Measurements from ENCODE around the gene GDPGP1.
A peak's percentile ranks its signal among the peaks of the same experiment; 100 is the strongest.
"Not testable (repeated sequence)": the region's sequence is repeated elsewhere in the genome, so short reads cannot be mapped to it uniquely, and the experiment has no call there.

Gene GDPGP1

DNA sequence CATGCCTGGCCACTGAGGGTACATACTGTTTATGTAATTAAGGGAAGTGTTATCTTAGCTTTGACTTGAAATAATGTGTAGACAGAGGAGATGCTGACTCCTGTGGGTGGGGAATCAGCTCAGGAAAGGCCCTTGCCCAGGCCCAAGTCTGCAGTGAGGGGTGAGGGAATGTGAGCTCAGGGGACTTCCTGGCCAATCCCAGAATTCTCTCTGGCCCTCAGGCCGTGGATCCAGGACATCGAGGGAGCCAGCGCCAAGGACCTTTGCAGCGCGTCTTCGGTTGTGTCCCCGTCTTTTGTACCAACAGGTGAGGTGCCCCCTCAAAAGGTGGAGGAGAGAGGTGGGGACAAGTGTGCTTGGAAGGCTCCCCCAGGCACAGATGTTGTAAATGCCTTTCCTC, 6.7 kb upstream of the GDPGP1 start:
- DNase-seq: no peak

DNA sequence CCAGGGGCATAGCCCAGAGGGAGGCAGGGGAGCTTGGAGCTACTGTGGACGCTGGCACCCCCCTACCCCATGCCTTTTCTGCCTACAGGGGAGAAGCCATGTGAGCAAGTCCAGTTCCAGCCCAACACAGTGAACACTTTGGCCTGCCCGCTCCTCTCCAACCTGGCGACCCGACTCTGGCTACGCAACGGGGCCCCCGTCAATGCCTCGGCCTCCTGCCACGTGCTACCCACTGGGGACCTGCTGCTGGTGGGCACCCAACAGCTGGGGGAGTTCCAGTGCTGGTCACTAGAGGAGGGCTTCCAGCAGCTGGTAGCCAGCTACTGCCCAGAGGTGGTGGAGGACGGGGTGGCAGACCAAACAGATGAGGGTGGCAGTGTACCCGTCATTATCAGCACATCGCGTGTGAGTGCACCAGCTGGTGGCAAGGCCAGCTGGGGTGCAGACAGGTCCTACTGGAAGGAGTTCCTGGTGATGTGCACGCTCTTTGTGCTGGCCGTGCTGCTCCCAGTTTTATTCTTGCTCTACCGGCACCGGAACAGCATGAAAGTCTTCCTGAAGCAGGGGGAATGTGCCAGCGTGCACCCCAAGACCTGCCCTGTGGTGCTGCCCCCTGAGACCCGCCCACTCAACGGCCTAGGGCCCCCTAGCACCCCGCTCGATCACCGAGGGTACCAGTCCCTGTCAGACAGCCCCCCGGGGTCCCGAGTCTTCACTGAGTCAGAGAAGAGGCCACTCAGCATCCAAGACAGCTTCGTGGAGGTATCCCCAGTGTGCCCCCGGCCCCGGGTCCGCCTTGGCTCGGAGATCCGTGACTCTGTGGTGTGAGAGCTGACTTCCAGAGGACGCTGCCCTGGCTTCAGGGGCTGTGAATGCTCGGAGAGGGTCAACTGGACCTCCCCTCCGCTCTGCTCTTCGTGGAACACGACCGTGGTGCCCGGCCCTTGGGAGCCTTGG, 5.9 kb upstream of the GDPGP1 start:
- DNase-seq: no peak

DNA sequence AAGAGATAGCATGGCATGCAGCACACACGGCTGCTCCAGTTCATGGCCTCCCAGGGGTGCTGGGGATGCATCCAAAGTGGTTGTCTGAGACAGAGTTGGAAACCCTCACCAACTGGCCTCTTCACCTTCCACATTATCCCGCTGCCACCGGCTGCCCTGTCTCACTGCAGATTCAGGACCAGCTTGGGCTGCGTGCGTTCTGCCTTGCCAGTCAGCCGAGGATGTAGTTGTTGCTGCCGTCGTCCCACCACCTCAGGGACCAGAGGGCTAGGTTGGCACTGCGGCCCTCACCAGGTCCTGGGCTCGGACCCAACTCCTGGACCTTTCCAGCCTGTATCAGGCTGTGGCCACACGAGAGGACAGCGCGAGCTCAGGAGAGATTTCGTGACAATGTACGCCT, 5.0 kb upstream of the GDPGP1 start:
- DNase-seq: no peak

DNA sequence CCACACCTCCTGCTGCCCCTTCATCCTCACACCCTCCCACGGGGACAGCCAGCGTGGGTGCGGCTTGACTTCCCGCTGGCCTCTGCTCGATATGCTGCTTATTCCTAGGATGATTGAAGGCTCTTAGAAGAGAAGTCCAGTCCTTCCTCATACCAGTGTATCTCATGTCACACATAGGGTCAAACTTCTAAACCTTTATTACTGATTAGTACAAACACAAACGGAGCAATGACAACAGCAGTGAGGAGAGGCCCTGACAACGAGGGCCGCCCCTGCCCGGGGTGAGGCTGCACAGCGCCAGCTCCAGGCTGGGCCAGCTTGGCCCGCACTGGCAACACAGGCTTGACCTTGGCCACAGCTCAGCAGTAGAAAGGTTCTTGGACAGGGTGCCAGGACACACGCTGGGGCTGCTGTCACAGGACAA, 3.9 kb upstream of the GDPGP1 start:
- DNase-seq: no peak

DNA sequence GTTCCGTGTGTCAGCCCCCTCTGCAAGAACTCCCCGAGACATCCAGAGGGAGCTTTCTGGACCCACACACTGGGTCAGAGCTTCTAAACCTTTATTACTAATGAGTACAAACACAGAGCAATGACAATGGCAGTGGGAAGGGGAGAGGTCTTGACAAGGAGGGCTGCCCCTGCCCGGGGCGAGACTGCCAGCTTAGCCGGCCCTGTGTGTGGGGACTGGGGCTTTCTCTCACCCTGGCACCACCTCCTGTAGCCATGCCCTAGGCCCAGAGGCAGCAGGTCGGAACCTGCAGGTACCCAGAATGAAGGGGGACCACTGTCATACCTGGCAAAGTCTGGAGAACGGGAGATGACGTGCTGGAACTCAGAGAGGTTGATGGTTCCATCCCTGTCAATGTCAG, 3.4 kb upstream of the GDPGP1 start:
- DNase-seq: no peak

DNA sequence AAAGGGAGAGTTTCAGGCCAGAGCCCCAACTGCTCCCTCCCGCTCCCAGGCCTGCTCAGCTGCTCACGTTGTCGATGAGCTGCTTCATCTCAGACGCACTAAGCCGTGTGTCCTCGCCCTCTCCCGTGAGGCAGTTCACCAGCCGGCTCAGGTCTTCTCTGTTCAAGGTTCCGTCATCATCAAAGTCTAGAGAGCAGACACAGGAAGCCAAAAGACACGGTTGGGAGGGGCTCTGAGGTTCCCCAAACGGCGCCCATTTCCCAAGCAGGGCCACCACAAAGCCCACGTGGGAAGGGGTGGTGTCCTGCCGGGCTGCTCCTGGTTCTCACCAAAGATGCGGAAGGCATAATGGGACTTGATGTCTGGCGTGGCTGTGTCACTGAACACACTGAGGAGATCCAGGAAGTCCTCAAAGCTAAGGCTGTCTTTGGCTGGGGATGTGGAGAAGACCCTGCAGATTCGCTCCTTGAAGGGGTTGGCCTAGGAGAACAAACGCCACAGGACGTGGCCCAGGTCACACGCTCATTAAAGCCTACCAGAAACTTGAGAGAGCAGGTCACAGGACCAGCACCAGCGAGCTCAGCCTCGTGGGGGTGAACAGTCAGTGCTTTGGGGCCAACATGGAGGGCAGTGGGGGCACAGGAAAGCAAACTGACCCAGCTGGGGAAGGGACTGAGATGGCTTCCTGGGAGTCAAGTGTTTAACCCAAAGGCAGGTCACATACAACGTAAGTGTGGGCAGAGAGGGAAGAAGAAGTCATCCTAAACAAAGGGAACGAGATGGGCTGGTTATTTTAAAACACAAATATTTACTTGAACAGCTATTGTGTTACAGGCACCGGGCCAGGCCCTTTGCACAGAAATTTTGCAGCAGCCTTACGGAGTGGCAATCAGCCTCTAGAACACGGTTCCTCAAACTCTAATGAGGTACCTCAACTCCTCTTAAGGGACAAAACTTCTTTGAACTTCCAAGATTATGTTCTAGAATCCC, 2.7 kb upstream of the GDPGP1 start:
- DNase-seq: no peak

DNA sequence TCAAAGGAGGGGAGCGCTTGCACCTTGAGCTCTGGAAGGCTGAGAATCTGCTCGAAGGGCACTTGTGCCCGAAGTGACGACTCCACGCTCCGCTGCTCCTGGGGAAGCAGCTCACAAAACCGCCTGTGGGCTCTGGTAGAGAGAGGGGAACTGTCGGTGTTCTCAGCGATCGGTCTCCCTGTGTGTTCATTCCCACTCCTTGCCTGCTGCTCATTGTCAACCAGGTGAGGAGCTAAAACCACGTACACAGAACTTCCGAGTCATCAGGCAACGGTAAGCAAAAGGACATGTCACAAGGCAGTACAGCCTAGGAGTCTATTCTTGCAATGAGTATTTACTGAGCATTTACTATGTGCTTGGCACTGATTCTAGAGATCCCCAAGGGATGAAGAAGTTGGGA, 1.8 kb upstream of the GDPGP1 start:
- no peak for DNase-seq

DNA sequence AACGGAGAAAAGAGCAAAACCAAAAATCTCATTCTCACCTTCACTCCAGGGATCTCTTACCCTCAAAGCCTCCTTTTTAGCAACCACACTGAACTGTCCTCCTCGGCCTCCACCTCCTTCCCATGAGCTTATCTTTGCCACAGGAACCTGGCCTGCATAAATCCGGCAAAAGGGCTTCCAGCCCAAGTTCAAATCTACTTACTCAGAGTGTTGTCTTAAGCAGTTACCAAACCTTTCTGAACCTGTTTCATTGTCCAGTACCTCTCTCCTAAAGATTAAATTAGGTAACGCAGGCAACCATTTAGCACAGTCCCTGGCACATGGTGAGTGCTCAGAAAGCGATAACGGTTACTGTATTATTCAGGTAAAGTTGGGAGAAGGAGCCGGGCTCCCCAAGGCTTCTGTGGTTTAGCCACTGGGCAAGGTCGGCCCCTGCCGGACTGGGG, 1.0 kb upstream of the GDPGP1 start:
- DNase-seq: no peak

DNA sequence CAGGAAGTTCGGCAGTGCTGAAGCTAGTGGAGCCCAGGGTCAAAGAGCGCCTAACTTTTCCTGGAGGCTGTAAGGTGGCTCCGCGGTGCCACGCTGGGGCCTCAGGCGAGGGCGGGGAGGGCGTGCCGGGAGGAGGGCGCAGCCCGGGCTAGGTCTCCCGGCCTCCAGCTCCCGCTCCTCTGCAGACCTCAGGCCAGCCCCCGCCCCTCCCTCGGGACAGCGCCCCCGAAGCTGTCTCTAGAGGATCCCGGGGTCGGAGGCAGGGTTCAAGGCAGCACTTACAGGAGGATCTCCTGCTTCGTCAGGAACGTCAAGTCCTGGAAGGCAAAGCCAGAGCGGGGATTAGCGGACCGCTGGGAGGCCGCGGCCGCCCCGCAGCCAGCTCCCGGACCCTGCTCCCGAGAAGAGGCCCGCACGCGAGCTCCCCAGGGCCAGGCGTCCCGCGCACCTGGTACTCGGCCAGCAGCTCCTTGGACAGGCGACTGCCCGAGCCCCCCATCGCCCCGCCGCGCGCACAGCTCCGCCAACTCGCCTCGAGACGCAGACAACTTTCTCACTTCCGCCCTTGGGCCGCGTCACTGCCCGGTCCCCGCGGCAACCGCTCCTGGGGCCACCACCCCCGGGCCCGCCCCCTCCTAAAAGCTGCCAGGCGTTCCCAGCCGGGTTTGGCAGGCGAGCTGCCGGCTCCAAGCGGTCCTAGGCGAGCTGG, 468 bp upstream of the GDPGP1 start, which contains the start of gene CIB1:
CIB1 (minus strand) TSS at position 555 of the 709 bp plus-strand sequence; CDS start at position 499, 56 bp downstream.
- DNase-seq: peak; percentile 99

DNA sequence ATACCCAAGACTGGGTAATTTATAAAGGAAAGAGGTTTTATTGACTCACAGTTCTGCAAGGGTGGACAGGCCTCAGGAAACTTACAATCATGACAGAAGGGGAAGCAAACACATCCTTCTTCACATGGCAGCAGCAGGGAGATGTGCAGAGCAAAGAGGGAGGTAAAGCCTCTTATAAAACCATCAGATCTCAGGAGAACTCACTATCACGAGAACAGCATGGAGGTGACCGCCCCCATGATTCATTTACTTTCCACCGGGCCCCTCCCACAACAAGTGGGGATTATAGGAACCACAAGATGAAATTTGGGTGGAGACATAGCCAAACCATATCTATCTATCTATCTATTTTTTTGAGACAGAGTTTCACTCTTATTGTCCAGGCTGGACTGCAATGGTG, 5.4 kb downstream of the GDPGP1 start:
- no peak for DNase-seq

DNA sequence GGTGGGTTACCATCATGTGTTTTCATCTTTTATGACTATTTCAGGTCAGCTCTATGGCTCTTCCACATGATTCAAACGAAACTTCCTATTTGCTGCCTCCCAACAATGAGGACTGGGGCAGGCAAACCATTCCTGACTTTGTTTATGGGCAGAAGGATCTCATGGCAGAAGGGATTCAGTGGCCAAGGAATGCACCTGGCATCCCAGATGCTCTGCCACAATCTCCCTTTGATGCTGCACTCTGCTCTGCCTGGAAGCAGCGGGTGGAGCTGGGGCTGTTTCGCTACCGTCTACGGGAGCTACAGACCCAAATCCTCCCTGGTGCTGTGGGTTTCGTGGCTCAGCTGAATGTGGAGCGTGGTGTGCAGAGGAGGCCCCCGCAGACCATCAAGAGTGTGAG, 6.8 kb downstream of the GDPGP1 start:
- no peak for DNase-seq

DNA sequence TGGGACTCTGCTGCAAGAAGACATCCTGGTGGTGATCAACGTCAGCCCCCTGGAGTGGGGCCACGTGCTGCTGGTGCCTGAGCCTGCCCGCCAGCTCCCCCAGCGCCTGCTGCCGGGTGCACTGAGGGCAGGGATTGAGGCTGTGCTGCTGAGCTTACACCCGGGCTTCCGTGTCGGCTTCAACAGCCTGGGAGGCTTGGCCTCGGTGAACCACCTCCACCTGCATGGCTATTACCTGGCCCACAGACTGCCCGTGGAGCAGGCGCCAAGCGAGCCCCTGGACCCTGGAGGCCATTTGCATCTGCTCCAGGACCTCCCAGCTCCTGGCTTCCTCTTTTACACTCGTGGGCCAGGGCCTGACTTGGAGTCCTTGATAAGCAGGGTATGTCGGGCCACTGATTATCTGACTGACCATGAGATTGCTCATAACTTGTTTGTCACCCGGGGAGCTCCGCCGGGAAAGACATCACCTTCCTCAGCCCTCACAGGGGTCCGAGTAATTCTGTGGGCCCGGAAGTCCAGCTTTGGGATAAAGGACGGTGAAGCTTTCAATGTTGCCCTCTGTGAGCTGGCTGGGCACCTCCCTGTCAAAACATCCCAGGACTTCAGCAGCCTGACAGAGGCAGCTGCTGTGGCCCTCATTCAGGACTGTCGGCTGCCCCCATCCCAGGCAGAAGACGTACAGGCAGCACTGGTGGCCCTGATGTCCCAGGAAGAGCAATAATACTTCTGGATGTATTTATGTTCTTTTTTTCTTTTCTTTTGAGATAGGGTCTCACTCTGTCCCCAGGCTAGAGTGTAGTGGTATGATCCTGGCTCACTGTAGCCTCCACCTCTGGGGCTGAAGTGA, 7.6 kb downstream of the GDPGP1 start:
- DNase-seq: no peak

DNA sequence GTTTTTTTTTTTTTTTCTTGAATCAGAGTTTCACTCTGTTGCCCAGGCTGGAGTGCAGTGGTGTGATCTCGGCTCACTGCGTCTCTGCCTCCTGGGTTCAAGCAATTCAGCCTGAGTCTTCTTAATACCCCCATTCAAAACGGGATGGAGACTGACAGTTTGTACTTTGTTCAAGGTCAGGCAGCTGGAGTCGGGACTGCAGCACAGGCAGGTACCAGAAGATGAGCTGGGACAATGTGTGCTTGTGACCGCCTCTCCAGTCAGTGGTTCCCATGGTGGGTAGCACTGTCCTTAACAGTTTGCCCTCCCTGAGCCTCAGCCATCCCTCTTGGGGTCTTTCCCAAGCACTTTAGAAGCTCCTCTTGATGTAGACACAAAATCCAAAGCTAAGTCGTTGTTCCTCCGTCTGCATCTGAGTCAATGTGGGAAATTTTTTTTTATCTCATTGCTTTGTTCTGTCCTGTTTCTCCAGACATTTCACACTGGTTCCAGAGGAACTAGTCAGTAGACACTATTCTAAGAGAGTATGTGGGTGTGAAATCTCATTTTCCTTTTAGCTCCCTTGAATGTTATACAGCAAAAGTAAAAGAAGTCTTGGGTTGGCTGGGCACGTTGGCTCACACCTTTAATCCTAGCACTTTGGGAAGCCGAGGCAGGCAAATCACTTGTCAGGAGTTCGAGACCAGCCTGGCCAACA, 10.1 kb downstream of the GDPGP1 start:
- DNase-seq: no peak

DNA sequence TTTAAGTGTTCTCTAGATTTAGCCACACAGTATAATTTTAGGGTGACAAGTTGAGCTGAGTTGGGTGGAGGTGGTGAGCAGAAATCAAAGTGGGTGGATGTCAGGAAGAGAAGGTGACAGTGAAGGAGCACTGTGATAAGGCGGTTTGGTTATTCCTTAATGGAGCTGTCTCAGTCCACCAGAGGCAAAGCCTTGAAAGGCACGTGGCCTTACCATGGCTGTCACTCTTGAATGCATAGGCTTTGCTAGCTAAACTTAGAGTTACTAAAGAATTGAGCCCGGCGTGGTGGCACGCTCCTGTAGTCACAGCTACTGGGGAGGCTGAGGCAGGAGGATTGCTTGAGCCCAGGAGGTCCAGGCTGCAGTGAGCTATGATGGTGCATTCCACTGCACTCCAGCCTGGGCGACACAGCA, 14.8 kb downstream of the GDPGP1 start:
- no peak for DNase-seq

DNA sequence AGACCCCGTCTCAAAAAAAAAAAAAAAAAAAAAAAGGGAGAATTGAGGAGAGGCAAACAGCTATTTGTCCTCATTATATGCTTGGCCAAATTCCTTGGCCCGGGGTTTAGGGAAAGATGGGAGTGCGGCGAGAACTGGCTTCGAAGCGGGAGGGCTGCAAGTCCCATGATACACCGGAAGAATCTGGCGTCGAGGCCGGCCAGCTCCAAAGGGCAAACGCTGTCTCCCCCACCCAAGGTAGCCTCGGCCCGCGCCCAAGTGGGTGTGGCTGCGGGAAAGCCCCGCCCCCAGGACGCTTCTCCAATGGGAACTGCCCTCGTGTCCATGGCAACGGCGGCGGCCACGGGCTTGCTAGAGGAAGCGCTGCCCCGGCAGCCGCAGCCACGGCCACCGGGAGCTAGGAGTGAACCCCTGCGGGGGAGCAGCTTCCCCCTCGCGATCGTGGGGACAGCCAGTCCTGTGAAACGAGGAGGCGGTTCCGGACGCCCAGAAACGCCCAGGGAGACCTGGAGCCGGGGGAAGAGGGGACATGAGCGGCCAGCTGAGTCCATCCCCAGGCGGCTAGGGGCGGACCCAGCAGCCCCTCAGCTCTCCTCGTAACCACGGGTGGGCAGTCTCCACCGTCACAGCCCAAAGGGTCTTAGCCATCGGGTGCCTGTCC, 15.3 kb downstream of the GDPGP1 start, which contains the start of gene TTLL13:
TTLL13 (plus strand) TSS at position 354 of the 661 bp plus-strand sequence. CDS start 1,075 bp downstream, outside the sequence.
- peak; percentile 98 for DNase-seq

DNA sequence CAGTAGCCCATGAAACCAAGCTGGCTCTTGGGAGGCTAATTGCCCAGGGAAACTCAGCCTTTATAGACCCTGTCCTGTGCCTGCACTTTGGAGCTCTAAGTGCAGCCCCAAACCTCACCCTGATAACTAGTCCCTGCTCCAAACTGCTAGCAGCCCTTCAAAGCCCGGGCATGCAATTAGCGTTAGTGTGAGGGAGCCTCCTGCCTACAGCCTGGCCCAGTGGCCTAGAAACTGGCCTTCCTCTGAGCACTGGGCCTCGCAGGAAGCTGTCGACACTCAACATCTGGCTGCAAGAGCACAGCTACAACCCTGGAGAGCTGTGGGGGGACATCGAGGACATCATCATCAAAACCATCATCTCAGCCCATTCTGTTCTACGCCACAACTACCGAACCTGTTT, 23.8 kb downstream of the GDPGP1 start:
- no peak for DNase-seq

DNA sequence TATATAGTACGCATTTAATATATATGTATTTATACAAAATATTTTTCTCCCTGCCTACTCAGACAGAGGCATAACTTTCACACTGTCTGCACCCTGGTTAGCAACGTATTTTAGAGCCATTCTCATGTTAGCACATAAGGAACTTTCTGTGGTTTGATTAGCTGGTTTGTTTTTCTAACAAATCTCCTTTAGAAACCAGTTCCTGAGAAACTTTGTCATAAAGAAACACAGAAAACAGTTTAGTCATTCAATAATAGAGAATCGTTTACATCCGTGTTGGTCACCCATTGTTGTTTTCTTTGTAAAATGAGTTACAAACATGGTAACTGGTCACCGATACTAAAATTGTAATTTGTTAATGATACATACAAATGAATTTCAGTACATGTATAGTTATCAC, 25.5 kb downstream of the GDPGP1 start:
- no peak for DNase-seq

DNA sequence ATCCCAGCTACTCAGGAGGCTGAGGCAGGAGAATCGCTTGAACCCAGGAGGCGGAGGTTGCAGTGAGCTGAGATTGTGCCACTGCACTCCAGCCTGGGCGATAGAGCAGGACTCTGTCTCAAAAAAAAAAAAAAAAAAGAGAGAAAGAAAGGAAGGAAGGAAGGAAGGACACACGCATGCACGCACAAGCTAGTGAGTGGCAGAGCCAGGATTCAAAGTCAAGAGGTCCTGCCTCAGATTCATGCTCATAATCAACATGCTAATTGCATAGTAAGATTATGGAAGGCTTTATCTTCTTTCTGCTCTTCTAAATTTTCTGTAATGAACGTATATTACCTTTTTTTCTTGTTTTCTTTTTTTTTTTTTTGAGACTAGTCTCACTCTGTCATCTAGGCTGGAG, 26.7 kb downstream of the GDPGP1 start:
- not testable (repeated sequence) for DNase-seq

DNA sequence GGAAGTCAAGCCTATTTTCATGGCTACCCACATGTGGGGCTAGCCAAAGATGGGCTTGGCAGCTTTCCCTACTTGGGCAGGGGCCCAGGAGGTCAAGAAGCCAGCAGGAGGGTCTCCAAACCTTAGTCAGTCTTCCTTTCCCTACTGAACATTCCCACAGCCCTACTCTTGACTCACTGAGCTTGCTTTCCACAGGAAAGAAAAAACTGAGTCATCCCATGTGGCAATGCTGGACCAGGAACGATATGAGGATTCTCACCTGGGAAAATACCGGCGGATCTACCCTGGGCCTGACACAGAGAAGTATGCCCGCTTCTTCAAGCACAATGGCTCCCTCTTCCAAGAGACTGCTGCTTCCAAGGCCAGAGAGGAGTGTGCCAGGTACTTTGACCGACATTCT, 27.8 kb downstream of the GDPGP1 start:
- DNase-seq: no peak

DNA sequence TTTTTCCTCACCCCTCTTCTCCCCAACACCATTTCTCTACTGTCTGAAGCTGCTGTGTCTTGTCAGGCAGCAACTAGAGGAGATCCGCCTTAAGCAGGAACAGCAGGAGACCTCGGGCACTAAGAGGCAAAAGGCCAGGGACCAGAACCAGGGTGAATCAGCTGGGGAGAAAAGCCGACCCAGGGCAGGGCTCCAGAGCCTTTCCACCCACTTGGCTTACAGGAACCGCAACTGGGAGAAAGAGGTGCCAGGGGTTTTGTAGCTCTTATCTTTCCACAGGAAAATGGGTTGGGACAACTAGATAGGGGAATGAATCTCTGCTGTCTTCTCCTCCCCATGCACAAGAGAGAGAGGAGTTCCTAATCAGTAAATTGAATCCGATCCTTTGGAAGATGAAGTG, 28.4 kb downstream of the GDPGP1 start:
- no peak for DNase-seq
